GM19372 (cell line): ENCODE measurements around the gene SLC35B4.
A peak's percentile ranks its signal among the peaks of the same experiment; 100 is the strongest.

Experiments used
- ATAC-seq: cut with Tn5 transposase; IDR thresholded peaks from one replicate; pipeline ENCODE4 v1.9.1; 2021; ENCODE audit warnings: mild to moderate bottlenecking, low read depth, moderate library complexity; ENCODE audit not compliant: unreplicated experiment

SLC35B4 gene, protein sequence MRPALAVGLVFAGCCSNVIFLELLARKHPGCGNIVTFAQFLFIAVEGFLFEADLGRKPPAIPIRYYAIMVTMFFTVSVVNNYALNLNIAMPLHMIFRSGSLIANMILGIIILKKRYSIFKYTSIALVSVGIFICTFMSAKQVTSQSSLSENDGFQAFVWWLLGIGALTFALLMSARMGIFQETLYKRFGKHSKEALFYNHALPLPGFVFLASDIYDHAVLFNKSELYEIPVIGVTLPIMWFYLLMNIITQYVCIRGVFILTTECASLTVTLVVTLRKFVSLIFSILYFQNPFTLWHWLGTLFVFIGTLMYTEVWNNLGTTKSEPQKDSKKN

DNA sequence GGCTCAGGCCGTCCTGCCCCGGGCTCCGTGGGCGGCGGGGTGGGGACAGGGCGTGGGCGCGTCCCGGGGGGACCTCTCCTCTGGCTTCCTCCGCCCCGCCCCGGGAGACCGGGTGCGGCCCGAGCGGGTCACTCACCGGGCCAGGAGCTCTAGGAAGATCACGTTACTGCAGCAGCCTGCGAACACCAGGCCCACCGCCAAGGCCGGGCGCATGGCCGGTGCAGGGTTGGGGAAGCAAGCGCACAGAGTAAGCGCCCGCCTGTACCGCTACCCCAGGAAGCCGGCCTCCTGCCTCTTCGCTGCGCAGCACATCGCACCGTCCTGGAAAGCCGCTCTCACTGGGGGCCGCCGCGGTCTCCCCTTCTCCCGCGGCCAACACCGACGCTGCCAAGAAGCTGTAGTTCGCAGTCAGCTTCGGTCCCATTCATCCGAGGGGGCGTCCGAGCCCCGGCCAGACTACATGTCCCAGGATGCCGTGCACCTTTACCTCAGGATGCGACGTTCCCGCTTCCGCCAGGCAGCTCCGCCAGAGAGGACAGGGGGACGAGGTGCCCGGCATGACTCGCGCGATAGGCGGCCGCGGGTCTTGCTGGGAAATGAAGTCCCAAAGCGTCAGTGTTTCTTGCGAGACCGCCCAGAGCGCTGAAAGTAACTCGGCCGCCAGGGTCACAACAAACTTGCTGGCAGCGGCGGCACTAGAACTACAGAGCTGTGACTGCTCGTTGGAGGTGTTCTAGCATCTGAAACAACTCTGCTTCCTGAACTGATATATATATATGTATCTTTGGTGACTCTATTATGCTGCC is at the start of gene SLC35B4:
SLC35B4 (minus strand) TSS at position 392 of the 806 bp plus-strand sequence; CDS start at position 213, 179 bp downstream.
- peak; percentile 98 for ATAC-seq

- no peak for ATAC-seq
Observed at GRCh38 chr7:134366481-134366880, 49.8 kb upstream of the SLC35B4 start.

- ATAC-seq, result no peak
Observed at GRCh38 chr7:134365341-134366054, 48.8 kb upstream of the SLC35B4 start.

DNA sequence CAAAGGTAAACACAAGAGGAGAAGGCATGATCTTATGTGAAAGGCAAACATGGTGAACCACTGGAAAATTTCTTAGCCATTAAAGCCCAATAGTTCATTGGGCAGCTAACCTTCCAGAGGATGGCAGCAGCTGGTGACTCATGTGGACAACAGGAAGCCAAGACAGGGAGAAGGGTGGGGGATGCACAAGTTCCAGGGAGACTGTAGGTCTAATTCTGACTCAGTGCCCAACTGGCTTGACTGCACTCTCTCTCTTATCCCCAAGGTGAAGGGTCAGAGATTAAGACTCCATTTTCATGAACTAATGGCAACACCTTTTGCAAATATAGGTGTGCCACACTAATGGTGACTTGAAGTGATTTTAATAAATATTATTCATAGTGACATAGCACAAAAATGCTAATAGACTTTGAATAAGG is 47.9 kb upstream of the SLC35B4 start:
- no peak for ATAC-seq

DNA sequence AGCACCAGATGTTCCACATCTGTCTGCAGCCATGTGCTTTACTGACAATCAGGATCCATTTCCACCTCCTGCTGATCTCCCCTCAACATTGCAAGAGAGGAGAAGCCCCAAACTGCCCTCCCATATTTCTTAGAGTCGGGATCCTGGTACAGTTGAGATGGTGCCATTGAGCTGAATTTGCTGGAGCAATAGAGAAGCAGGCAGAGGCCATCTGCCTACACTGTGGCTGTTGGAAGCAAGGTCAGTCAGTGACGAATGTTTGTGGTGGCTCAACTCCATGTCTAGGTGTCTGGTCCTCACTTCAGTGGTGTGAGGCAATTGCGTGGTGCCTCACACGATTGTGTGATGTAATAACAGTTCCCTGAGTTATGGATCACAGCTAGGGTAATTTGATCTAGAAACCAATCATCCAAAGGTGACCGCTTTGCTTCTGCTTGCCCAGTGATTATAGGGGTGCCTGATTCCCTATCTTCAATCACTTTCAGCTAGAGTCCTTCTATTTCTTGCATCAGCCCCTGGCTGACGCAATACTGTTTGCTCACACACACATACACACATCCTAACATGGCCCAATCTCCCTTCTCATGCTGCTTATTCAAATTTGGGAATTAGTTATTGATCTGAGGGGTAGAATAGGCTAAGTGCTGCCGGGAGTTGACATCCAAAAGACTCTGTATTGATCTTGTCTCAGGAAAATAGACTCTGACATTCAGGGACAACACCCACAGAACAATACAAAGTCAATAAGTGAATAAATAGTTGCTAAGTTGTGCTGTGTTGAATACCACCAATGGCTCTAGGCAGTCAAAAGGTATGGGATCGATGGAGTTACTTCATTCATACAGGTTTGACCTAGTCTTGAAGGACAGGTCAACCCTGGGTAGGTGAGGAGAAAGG is 46.1 kb upstream of the SLC35B4 start:
- ATAC-seq, result no peak

GRCh38 chr7:134359787-134360432 is 43.2 kb upstream of the SLC35B4 start:
- no peak for ATAC-seq

DNA sequence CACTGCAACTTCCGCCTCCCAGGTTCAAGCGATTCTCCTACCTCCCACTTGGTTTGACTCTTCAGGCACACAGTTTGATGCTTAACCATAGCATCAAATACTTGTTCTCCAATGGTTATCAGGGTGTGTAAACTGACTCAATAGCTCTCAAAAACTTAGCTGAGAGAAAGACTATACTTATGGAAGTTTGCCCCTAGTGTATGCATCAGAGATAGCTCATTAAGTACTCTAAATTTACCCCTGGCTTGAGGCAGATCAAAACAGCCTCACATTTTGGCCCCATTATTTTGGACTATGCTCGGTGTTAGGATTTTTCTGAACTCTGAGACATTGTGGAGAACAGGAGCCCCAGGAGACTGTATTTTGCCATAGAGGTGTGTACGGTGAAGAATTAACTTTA is 40.8 kb upstream of the SLC35B4 start:
- no peak for ATAC-seq

DNA sequence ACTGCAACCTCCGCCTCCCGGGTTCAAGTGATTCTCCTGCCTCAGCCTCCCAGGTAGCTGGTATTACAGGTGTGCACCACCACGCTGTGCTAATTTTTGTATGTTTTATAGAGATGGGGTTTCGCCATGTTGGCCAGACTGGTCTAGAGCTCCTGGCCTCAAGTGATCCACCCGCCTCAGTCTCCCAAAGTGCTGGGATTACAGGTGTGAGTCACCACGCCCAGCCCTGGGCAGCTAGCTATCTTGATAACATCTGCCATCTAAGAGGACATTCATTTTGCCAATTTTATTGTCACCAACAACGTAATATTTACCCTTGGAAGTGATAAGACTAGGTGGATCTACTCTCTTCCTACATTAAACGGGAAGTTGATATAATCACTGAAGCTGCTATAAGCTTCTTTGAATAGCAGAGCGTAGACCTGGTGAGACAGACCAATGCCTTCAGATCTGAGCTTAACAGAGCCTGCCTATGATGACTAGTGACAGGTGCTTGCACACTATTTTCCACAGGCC is 39.7 kb upstream of the SLC35B4 start:
- no peak for ATAC-seq

- ATAC-seq, result no peak
Observed at GRCh38 chr7:134355927-134356326, 39.2 kb upstream of the SLC35B4 start.

GRCh38 chr7:134355004-134355525 is 38.3 kb upstream of the SLC35B4 start:
- no peak for ATAC-seq

DNA sequence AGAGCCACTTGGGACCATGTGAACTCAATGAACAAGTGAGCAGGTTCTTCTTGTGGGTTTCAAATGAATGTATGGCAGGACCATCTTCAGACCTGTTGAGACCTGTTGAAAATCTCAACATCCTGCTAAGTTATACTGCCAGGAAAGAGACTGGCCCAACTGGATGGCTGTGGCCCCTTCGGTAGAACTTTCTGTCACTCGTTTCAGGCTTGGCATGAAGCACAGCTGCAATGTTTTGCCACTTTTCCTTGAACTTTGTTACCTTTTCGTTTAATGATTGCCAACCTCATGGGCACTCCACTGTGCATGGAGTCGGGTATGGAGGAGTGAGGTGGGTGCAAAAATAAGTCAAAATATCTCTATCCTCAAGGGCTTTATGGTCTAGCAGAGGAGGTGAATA is 36.7 kb upstream of the SLC35B4 start:
- no peak for ATAC-seq

DNA sequence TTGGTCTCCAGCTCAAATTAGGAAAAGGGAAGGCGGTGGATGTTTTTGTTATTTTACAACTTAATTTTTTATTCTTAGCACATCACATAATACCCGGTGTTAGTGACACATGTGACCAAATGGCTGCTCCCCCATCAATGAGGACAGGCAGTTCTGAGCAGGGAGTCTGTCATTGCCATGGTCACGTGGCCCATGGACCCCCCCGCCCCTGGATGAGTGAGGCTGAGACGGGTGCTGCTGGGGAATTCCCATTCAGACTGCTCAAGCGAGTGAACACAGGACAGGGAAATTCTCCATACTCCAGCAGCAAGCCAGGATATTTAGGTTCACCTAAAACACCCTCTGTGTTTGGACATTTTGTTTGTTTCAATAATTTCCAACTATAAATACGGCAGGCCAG is 34.7 kb upstream of the SLC35B4 start:
- no peak for ATAC-seq

- no peak for ATAC-seq
Observed at GRCh38 chr7:134350709-134351108, 34.0 kb upstream of the SLC35B4 start.

- ATAC-seq, result no peak
Observed at GRCh38 chr7:134347567-134347966, 30.8 kb upstream of the SLC35B4 start.

GRCh38 chr7:134343796-134344195 is 27.1 kb upstream of the SLC35B4 start:
- no peak for ATAC-seq

- ATAC-seq, result no peak
Observed at GRCh38 chr7:134343136-134343535, 26.4 kb upstream of the SLC35B4 start.

DNA sequence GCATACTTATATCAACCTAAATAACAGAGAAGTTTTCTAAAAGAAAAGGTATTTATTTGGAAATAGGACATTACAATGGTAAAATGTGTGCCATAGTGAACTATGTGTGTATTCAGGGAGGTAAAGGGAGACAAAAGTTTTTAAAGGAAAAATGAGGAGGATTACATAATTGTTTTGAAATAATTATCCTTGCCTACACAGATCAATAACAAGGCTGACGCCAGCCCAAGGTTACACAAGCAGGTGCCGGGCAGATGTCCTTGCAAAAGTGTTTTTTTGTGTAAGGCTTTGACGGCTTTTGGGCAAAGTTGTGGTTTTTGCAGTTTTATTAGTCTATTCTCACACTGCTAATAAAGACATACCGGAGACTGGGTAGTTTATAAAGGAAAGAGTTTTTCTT is 22.7 kb upstream of the SLC35B4 start:
- no peak for ATAC-seq

DNA sequence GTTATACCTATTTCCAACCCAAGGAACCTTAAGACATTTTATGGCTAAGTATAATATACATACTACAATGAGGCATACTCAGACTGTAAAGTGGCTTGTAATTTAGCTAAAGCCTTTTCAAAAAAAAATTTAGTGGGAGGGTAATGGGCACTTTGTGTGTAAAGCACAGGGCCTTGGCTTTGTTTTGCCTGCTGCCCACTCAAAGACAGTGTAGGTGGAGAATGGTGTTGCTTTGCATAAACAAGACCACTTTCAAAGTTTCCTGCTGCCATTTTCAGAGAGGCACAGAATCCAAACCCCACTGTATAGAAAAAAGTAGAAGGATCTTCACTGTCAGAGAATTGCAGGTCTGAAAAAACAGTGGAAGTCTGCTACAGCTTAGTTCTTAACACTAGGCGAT is 21.2 kb upstream of the SLC35B4 start:
- no peak for ATAC-seq

DNA sequence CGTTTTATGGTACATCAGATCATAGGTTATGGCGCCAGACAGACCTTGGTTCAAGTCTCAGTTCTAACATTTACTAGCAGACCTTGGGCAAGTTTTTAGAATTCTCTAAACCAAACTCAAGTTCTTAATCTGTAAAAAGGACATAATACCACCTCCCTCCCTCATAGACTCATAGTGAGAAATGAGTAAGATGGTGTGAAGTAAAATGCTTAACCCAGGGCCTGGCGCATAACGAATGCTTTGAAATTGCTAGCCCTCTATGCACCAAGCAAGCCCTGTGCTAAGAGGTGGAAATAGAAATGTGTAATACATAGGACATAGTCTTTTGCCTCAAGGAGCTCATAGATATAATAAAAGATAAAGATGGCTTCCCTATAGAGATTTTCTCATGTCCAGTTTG is 17.7 kb upstream of the SLC35B4 start:
- ATAC-seq, result no peak
